Endodermal cell (in vitro differentiated cells): Measurements from ENCODE around the gene UQCR10. TPM values are rescaled to one million over a fixed set of nuclear protein-coding genes. Genes with fewer than 3 reads are reported as not detected.

Experiments used
- DNase-seq: peaks from one replicate; pipeline ENCODE4 v3.0.0-alpha.2; 2017
- H3K27ac ChIP-seq: 2 replicates; pipeline ENCODE4 v1.5.1; 2013; ENCODE audit warnings: mild to moderate bottlenecking, low read depth, low read length, moderate library complexity
- H3K27me3 ChIP-seq: 2 replicates; pipeline ENCODE4 v1.6.1; 2013; ENCODE audit warnings: mild to moderate bottlenecking, low read length, moderate library complexity; ENCODE audit not compliant: insufficient read depth, control insufficient read depth, poor library complexity, severe bottlenecking
- H3K36me3 ChIP-seq: 2 replicates; pipeline ENCODE4 v1.7.0; 2013; ENCODE audit warnings: mild to moderate bottlenecking, low read length, moderate library complexity; ENCODE audit not compliant: control insufficient read depth, insufficient read depth
- H3K4me1 ChIP-seq: one replicate; pipeline ENCODE4 v1.7.0; 2013; ENCODE audit warnings: low read length; ENCODE audit not compliant: control insufficient read depth, insufficient read depth
- H3K4me3 ChIP-seq: 2 replicates; pipeline ENCODE4 v1.5.1; 2013; ENCODE audit warnings: mild to moderate bottlenecking, low read length, moderate library complexity
- H3K9ac ChIP-seq: 2 replicates; pipeline ENCODE4 v1.6.1; 2013; ENCODE audit warnings: mild to moderate bottlenecking, low read length, moderate library complexity; ENCODE audit not compliant: poor library complexity, severe bottlenecking; ENCODE audit errors: extremely low read depth
- H3K9me3 ChIP-seq: 2 replicates; pipeline ENCODE4 v1.6.1; 2013; ENCODE audit warnings: mild to moderate bottlenecking, low read length, moderate library complexity; ENCODE audit not compliant: control insufficient read depth
- H3K27ac Mint-ChIP-seq: 2 replicates; pipeline ENCODE4 v1.8.0; 2020; ENCODE audit warnings: mixed read lengths
- H3K27me3 Mint-ChIP-seq: 2 replicates; pipeline ENCODE4 v1.8.0; 2021; ENCODE audit warnings: mild to moderate bottlenecking, mixed read lengths; ENCODE audit not compliant: insufficient read depth
- H3K36me3 Mint-ChIP-seq: 2 replicates; pipeline ENCODE4 v1.8.0; 2020; ENCODE audit warnings: low read depth, mixed read lengths
- H3K4me1 Mint-ChIP-seq: 2 replicates; pipeline ENCODE4 v1.8.0; 2020; ENCODE audit warnings: mixed read lengths
- H3K4me3 Mint-ChIP-seq: 2 replicates; pipeline ENCODE4 v1.8.0; 2020; ENCODE audit warnings: mild to moderate bottlenecking, moderate library complexity, mixed read lengths
- H3K9me3 Mint-ChIP-seq: 2 replicates; pipeline ENCODE4 v1.8.0; 2020; ENCODE audit warnings: mild to moderate bottlenecking, mixed read lengths
- CTCF ChIP-seq: fragments of 200-600 bp; sonication (generic); conservative IDR thresholded peaks from 2 replicates; pipeline ENCODE4 v1.5.0; 2021; ENCODE audit warnings: antibody characterized with exemption, mild to moderate bottlenecking
- WGBS, 2 experiments: methylation state at CpG; one replicate each; pipeline versions ENCODE4 v1.1.5 to v1.1.7; 2013; ENCODE audit warnings: missing lambda C conversion rate in 2 of 2, mixed read lengths in 1 of 2; ENCODE audit not compliant: insufficient coverage in 1 of 2, insufficient read length in 1 of 2; 5-methylcytosine and 5-hydroxymethylcytosine counted together
- total RNA-seq, 2 donors: library from RNA; stranded (reverse); fragmentation: NEBNext Ultra II Directional in 1 of 2; extraction: Animal tissue kit (Norgen Biotek cat#: 25700) in 1 of 2; gene quantifications; 2 replicates in 1 of 2; 3 replicates in 1 of 2; pipeline ENCODE4 v1.2.1, GENCODE V29; 2021

Gene UQCR10
- total RNA-seq, 2 donors from 2014 or later = 111 to 120 TPM

GRCh38 chr22:29795663-29796062 lies 28.5 kb downstream of the UQCR10 start:
- no peak overlapping the region for H3K9ac ChIP-seq
- H3K27me3 Mint-ChIP-seq = no peaks in the 10 kb centered on the region
- no peaks in the 10 kb centered on the region for H3K4me1 ChIP-seq
- WGBS, 2 experiments = 85 to 92% methylated on average over 4 to 5 of the region's 5 CpGs
- TF ChIP-seq CTCF = no peak
- peaks cover 60% of the 10 kb centered on the region for H3K36me3 ChIP-seq
- H3K4me3 ChIP-seq = no peak overlapping the region
- peaks cover 33% of the 10 kb centered on the region for H3K36me3 Mint-ChIP-seq
- no peak for DNase-seq
- H3K9me3 ChIP-seq = no peaks in the 10 kb centered on the region
- peak overlapping the region; percentile 52 for H3K27ac Mint-ChIP-seq
- H3K27me3 ChIP-seq = no peaks in the 10 kb centered on the region
- H3K4me3 Mint-ChIP-seq = no peak overlapping the region
- no peaks in the 10 kb centered on the region for H3K9me3 Mint-ChIP-seq
- peaks cover 2% of the 10 kb centered on the region for H3K4me1 Mint-ChIP-seq
- no peak overlapping the region for H3K27ac ChIP-seq

- no peak for DNase-seq
- Mint-ChIP-seq H3K9me3 (no peaks in the 10 kb centered on the region), H3K27me3 (no peaks in the 10 kb centered on the region), H3K27ac (no peak overlapping the region), H3K36me3 (peaks cover 38% of the 10 kb centered on the region), H3K4me3 (no peak overlapping the region), H3K4me1 (peaks cover 11% of the 10 kb centered on the region)
- 90 to 100% methylated on average over 1 to 3 of the region's 3 CpGs for WGBS, 2 experiments
- H3K4me1 ChIP-seq = peaks cover 4% of the 10 kb centered on the region
- no peaks in the 10 kb centered on the region for H3K9me3 ChIP-seq
- H3K36me3 ChIP-seq = peaks cover 68% of the 10 kb centered on the region
- no peak overlapping the region for H3K27ac ChIP-seq
- H3K9ac ChIP-seq = no peak overlapping the region
- no peaks in the 10 kb centered on the region for H3K27me3 ChIP-seq
- H3K4me3 ChIP-seq = no peak overlapping the region
- no peak for TF ChIP-seq CTCF
These were observed 30.2 kb downstream of the UQCR10 start for GRCh38 chr22:29797351-29797750.

GRCh38 chr22:29798318-29798717 lies 31.1 kb downstream of the UQCR10 start:
- no peak for TF ChIP-seq CTCF
- Histone ChIP-seq H3K4me3 (no peak overlapping the region), H3K27ac (no peak overlapping the region), H3K27me3 (no peaks in the 10 kb centered on the region), H3K4me1 (peaks cover 4% of the 10 kb centered on the region), H3K9me3 (no peaks in the 10 kb centered on the region), H3K9ac (no peak overlapping the region), H3K36me3 (peaks cover 62% of the 10 kb centered on the region)
- H3K9me3 Mint-ChIP-seq = no peaks in the 10 kb centered on the region
- WGBS, 2 experiments = 94 to 100% methylated on average over 6 of the region's 6 CpGs
- no peak for DNase-seq
- H3K4me3 Mint-ChIP-seq = no peak overlapping the region
- no peaks in the 10 kb centered on the region for H3K27me3 Mint-ChIP-seq
- peak overlapping the region; percentile 12 for H3K27ac Mint-ChIP-seq
- peaks cover 36% of the 10 kb centered on the region for H3K36me3 Mint-ChIP-seq
- H3K4me1 Mint-ChIP-seq = peaks cover 11% of the 10 kb centered on the region
